Activated naive CD8-positive, alpha-beta T cell (primary cell): ENCODE measurements around the gene ZNF684.
"Not testable (repeated sequence)": the region's sequence is repeated elsewhere in the genome, so short reads cannot be mapped to it uniquely, and the experiment has no call there.

Source experiments
- H3K27ac Mint-ChIP-seq: one replicate; pipeline ENCODE4 v1.8.0; 2021; ENCODE audit warnings: mixed read lengths
- H3K27me3 Mint-ChIP-seq: one replicate; pipeline ENCODE4 v1.8.0; 2021; ENCODE audit warnings: mixed read lengths
- H3K36me3 Mint-ChIP-seq: one replicate; pipeline ENCODE4 v1.8.0; 2021; ENCODE audit warnings: mixed read lengths
- H3K4me1 Mint-ChIP-seq: one replicate; pipeline ENCODE4 v1.8.0; 2021; ENCODE audit warnings: low read depth, mixed read lengths
- H3K4me3 Mint-ChIP-seq: one replicate; pipeline ENCODE4 v1.8.0; 2021; ENCODE audit warnings: mild to moderate bottlenecking, mixed read lengths
- H3K9me3 Mint-ChIP-seq: one replicate; pipeline ENCODE4 v1.8.0; 2021; ENCODE audit warnings: low read depth, mixed read lengths

ZNF684 gene

GRCh38 chr1:40554807-40555206 is 23.4 kb downstream of the ZNF684 start:
- not testable (repeated sequence) for H3K4me3 Mint-ChIP-seq, H3K9me3 Mint-ChIP-seq, H3K27ac Mint-ChIP-seq, H3K27me3 Mint-ChIP-seq, H3K36me3 Mint-ChIP-seq, H3K4me1 Mint-ChIP-seq

GRCh38 chr1:40556121-40556520 is 24.7 kb downstream of the ZNF684 start:
- H3K4me3 Mint-ChIP-seq: no peak overlapping the region
- H3K36me3 Mint-ChIP-seq: no peaks in the 10 kb centered on the region
- H3K4me1 Mint-ChIP-seq: no peaks in the 10 kb centered on the region
- H3K27me3 Mint-ChIP-seq: no peaks in the 10 kb centered on the region
- no peak overlapping the region for H3K27ac Mint-ChIP-seq
- H3K9me3 Mint-ChIP-seq: no peaks in the 10 kb centered on the region

DNA sequence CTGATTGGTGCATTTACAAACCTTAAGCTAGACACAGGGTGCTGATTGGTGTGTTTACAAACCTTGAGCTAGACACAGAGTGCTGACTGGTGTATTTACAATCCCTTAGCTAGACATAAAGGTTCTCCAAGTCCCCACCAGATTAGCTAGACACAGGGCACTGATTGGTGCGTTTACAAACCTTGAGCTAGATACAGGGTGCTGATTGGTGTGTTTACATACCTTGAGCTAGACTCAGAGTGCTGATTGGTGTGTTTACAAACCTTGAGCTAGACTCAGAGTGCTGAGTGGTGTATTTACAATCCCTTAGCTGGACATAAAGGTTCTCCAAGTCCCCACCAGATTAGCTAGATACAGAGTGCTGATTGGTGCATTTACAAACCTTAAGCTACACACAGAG is 26.8 kb downstream of the ZNF684 start:
- not testable (repeated sequence) for H3K4me3 Mint-ChIP-seq, H3K27me3 Mint-ChIP-seq, H3K27ac Mint-ChIP-seq, H3K36me3 Mint-ChIP-seq, H3K4me1 Mint-ChIP-seq, H3K9me3 Mint-ChIP-seq

GRCh38 chr1:40562185-40562584 is 30.7 kb downstream of the ZNF684 start:
- Mint-ChIP-seq H3K36me3 (peaks cover 3% of the 10 kb centered on the region), H3K9me3 (no peaks in the 10 kb centered on the region), H3K27me3 (peaks cover 6% of the 10 kb centered on the region), H3K4me3 (no peak overlapping the region), H3K4me1 (no peaks in the 10 kb centered on the region), H3K27ac (no peak overlapping the region)

GRCh38 chr1:40563266-40563665 is 31.8 kb downstream of the ZNF684 start:
- peaks cover 3% of the 10 kb centered on the region for H3K36me3 Mint-ChIP-seq
- H3K27ac Mint-ChIP-seq: no peak overlapping the region
- H3K9me3 Mint-ChIP-seq: no peaks in the 10 kb centered on the region
- H3K27me3 Mint-ChIP-seq: peaks cover 6% of the 10 kb centered on the region
- no peak overlapping the region for H3K4me3 Mint-ChIP-seq
- no peaks in the 10 kb centered on the region for H3K4me1 Mint-ChIP-seq

DNA sequence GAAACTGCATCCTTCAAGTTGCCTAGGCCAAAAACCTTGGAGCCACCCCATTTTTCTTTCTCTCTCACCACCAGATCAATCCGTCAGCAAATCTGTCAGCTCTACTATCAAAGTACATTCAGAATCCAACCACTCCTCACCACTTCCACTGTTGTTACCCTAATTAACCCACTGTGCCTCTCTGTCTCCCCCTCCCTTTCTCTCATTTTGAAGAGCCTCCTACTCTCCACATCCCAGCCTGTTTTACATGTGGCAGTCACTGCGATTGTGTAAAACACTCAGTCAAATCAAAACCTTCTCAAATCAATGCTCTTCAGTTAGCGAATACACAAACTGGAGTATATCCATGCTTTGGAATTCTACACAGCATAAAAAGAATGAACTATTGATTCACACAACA is 33.1 kb downstream of the ZNF684 start:
- H3K36me3 Mint-ChIP-seq: peaks cover 3% of the 10 kb centered on the region
- H3K27ac Mint-ChIP-seq: no peak overlapping the region
- H3K9me3 Mint-ChIP-seq: no peaks in the 10 kb centered on the region
- peaks cover 6% of the 10 kb centered on the region for H3K27me3 Mint-ChIP-seq
- no peaks in the 10 kb centered on the region for H3K4me1 Mint-ChIP-seq
- H3K4me3 Mint-ChIP-seq: no peak overlapping the region

GRCh38 chr1:40564913-40565312 is 33.5 kb downstream of the ZNF684 start:
- no peak overlapping the region for H3K27ac Mint-ChIP-seq
- peaks cover 3% of the 10 kb centered on the region for H3K36me3 Mint-ChIP-seq
- H3K4me1 Mint-ChIP-seq: no peaks in the 10 kb centered on the region
- peaks cover 6% of the 10 kb centered on the region for H3K27me3 Mint-ChIP-seq
- no peaks in the 10 kb centered on the region for H3K9me3 Mint-ChIP-seq
- no peak overlapping the region for H3K4me3 Mint-ChIP-seq

- peaks cover 11% of the 10 kb centered on the region for H3K27me3 Mint-ChIP-seq
- H3K9me3 Mint-ChIP-seq: no peaks in the 10 kb centered on the region
- no peak overlapping the region for H3K4me3 Mint-ChIP-seq
- H3K36me3 Mint-ChIP-seq: peaks cover 3% of the 10 kb centered on the region
- no peak overlapping the region for H3K27ac Mint-ChIP-seq
- no peaks in the 10 kb centered on the region for H3K4me1 Mint-ChIP-seq
Measured at GRCh38 chr1:40567825-40568224, 36.4 kb downstream of the ZNF684 start.

GRCh38 chr1:40574805-40575204 is 43.4 kb downstream of the ZNF684 start:
- H3K36me3 Mint-ChIP-seq, H3K9me3 Mint-ChIP-seq, H3K4me1 Mint-ChIP-seq, H3K4me3 Mint-ChIP-seq, H3K27me3 Mint-ChIP-seq, H3K27ac Mint-ChIP-seq: not testable (repeated sequence)

DNA sequence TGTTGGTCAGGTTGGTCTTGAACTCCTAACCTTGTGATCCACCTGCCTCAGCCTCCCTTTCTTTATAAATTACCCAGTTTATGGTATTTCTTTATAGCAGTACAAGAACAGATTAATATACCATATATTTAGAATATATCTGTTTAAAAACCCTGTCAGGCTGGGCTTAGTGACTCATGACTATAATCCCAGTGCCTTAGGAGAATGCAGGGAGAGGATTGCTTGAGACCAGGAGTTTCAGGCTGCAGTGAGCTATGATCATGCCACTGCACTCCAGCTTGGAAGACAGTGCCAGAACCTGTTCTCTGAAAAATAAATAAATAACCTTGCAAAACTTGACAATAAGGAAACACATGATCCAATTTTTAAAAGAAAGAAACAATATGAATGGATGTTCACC is 43.9 kb downstream of the ZNF684 start:
- Mint-ChIP-seq H3K27me3 (peaks cover 10% of the 10 kb centered on the region), H3K4me3 (no peak overlapping the region), H3K27ac (no peak overlapping the region), H3K9me3 (no peaks in the 10 kb centered on the region), H3K36me3 (no peaks in the 10 kb centered on the region), H3K4me1 (no peaks in the 10 kb centered on the region)

DNA sequence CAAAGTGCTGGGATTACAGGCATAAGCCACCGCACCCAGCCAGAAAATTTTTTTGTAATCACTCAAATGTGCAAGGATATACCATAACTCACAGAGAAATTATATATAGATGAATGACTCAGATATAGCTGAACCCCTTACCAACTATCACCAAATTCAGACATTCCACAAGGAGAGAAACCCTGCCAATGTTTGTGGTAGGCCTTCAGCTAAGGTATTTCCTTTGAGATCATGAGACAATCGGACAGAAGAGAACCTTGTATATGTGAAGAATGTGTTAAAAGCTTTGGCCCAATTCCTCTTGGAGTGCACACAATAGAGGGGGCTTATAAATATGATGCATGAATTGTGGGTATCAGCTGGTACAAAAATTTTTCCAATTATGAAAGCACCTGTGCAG is 50.7 kb downstream of the ZNF684 start:
- H3K4me1 Mint-ChIP-seq: no peaks in the 10 kb centered on the region
- H3K36me3 Mint-ChIP-seq: no peaks in the 10 kb centered on the region
- peaks cover 2% of the 10 kb centered on the region for H3K27me3 Mint-ChIP-seq
- H3K4me3 Mint-ChIP-seq: no peak overlapping the region
- no peaks in the 10 kb centered on the region for H3K9me3 Mint-ChIP-seq
- H3K27ac Mint-ChIP-seq: no peak overlapping the region

DNA sequence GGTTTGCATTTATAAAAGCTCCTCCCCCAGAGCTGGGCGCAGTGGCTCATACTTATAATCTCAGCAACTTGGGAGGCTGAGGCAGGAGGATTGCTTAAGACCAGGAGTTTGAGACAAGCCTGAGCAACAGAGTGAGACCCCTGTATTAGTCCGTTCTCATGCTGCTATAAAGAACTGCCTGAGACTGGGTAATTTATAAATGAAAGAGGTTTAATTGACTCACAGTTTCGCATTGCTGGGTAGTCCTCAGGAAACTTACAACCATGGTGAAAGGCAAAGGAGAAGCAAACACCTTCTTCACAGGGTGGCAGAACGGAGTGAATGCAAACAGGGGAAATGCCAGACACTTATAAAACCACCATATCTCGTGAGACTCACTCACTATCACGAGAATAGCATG is 52.5 kb downstream of the ZNF684 start:
- H3K4me1 Mint-ChIP-seq: no peaks in the 10 kb centered on the region
- H3K27ac Mint-ChIP-seq: no peak overlapping the region
- no peaks in the 10 kb centered on the region for H3K36me3 Mint-ChIP-seq
- no peak overlapping the region for H3K4me3 Mint-ChIP-seq
- H3K9me3 Mint-ChIP-seq: no peaks in the 10 kb centered on the region
- H3K27me3 Mint-ChIP-seq: peaks cover 2% of the 10 kb centered on the region

DNA sequence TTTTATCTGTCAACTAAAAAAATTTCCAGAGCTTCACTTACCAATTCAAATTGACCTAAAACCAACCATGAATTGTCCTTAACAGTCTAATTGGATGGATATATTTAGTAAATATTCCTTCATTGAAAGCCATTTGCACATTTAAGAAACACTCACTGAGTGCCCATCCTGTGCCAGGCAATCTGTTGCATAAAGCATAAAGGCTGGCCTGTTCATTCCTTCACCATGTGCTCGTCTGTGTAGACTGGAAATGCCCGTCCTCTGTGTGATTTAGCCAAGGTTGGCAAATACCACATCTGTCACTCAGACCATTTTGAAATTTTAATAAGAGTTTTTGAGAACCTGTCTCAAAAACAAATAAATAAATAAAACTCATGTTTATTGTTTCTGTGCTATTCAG is 57.1 kb downstream of the ZNF684 start:
- Mint-ChIP-seq H3K4me3 (no peak overlapping the region), H3K9me3 (no peaks in the 10 kb centered on the region), H3K27ac (no peak overlapping the region), H3K27me3 (peaks cover 1% of the 10 kb centered on the region), H3K36me3 (no peaks in the 10 kb centered on the region), H3K4me1 (peaks cover 6% of the 10 kb centered on the region)

DNA sequence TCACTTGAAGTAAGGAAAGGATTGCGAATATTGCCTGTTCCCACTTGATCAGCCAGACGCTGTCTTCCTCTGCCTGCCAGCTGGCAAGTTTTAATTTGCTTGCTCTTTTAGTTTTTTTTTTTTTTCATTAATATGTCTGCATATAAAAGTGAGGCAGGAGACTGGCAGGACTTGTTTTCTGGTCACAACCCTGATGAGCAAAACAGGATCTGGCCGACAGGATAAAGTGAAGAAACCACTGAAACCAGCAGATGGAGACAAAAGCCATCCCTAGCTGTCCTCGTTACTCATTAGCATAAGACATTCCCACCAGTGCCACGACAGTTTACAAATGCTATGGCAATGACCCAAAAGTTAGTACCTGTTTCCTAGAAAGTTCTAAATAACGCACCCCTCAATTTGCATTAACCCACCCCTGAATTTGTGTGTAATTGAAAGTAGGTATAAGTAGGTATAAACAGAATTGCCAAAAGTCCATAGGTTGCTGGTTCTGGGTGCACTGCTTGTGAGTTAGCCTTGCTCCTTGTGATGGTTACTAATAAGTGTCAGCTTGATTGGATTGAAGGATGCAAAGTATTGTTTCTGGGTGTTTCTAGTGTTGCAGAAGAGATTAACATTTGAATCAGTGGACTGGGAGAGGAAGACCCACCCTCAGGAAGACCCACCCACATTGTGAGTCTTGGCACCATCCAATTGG is 60.8 kb downstream of the ZNF684 start:
- Mint-ChIP-seq H3K4me1 (peaks cover 10% of the 10 kb centered on the region), H3K27ac (no peak overlapping the region), H3K27me3 (peaks cover 1% of the 10 kb centered on the region), H3K9me3 (no peaks in the 10 kb centered on the region), H3K4me3 (no peak overlapping the region), H3K36me3 (no peaks in the 10 kb centered on the region)

DNA sequence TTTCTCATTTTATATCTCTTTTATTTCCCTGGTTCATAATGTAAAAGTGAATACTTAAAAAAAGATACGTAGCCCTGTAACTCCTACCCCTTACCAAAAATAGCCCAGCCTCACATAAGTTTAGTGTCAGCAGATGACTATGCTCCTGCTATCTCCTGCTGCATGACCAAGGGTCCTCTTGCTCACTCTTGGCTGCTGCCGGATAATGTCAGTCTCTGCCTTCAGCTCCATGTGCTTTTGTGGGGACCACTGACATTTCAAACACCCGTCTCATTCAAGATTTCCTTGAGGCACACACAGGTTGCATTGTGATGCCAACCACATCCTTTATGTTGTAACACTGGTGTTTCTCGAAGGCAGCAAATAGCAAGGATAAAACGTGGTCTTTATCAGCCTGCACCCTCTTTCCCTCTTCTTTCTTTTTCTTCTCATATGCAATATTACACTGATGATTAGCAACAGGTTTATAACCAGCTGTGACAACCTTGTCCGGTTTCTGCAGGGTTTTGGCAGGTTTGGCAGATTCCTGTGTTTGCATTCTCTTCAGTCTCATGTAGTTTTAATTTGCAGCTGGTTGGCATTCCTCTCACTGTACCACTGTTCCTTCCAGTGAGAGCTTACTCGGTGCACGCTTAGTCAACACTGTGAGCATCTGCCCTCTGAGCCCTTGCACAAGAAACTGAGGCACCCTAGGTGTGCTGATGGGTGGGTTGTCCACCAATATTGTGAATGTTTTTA is 62.2 kb downstream of the ZNF684 start:
- Mint-ChIP-seq H3K27ac (no peak overlapping the region), H3K4me1 (peaks cover 10% of the 10 kb centered on the region), H3K9me3 (no peaks in the 10 kb centered on the region), H3K4me3 (no peak overlapping the region), H3K27me3 (peaks cover 1% of the 10 kb centered on the region), H3K36me3 (no peaks in the 10 kb centered on the region)

- no peaks in the 10 kb centered on the region for H3K36me3 Mint-ChIP-seq
- no peak overlapping the region for H3K27ac Mint-ChIP-seq
- no peaks in the 10 kb centered on the region for H3K9me3 Mint-ChIP-seq
- H3K4me3 Mint-ChIP-seq: no peak overlapping the region
- H3K27me3 Mint-ChIP-seq: peaks cover 1% of the 10 kb centered on the region
- peaks cover 10% of the 10 kb centered on the region for H3K4me1 Mint-ChIP-seq
Measured at GRCh38 chr1:40594187-40594531, 62.7 kb downstream of the ZNF684 start.
